ENCODE results near the gene INSR. TPM values are rescaled to one million over a fixed set of nuclear protein-coding genes. Genes with fewer than 3 reads are reported as not detected.

INSR gene
- total RNA-seq, 1 donor = 7.5 TPM

GRCh38 chr19:7203332-7203731, 90.9 kb downstream of the INSR start:
- Histone ChIP-seq H3K4me1 (ENCODE audit: insufficient read depth, low read length) (peaks cover 19% of the 10 kb centered on the region), H3K27me3 (ENCODE audit: insufficient read depth, low read length) (no peaks in the 10 kb centered on the region), H3K4me3 (ENCODE audit: low read length) (no peak overlapping the region), H3K9me3 (ENCODE audit: low read depth, low read length) (no peaks in the 10 kb centered on the region)

GRCh38 chr19:7202888-7203287, 91.3 kb downstream of the INSR start:
- H3K4me3 ChIP-seq (ENCODE audit: low read length) = no peak overlapping the region
- H3K4me1 ChIP-seq (ENCODE audit: insufficient read depth, low read length) = peaks cover 20% of the 10 kb centered on the region
- no peaks in the 10 kb centered on the region for H3K9me3 ChIP-seq (ENCODE audit: low read depth, low read length)
- no peaks in the 10 kb centered on the region for H3K27me3 ChIP-seq (ENCODE audit: insufficient read depth, low read length)

- H3K4me1 ChIP-seq (ENCODE audit: insufficient read depth, low read length) = peaks cover 25% of the 10 kb centered on the region
Observed at GRCh38 chr19:7200736-7201135, 93.5 kb downstream of the INSR start.

GRCh38 chr19:7199613-7200533, 94.3 kb downstream of the INSR start:
- Histone ChIP-seq H3K4me3 (ENCODE audit: low read length) (no peak overlapping the region), H3K27me3 (ENCODE audit: insufficient read depth, low read length) (no peaks in the 10 kb centered on the region), H3K4me1 (ENCODE audit: insufficient read depth, low read length) (peaks cover 25% of the 10 kb centered on the region), H3K9me3 (ENCODE audit: low read depth, low read length) (no peaks in the 10 kb centered on the region)

More at GRCh38 chr19:7200736-7201135, 93.5 kb downstream of the INSR start:
- Histone ChIP-seq H3K4me3 (ENCODE audit: low read length) (no peak overlapping the region), H3K27me3 (ENCODE audit: insufficient read depth, low read length) (no peaks in the 10 kb centered on the region), H3K9me3 (ENCODE audit: low read depth, low read length) (no peaks in the 10 kb centered on the region)

- H3K9me3 ChIP-seq (ENCODE audit: low read depth, low read length) = no peaks in the 10 kb centered on the region
- H3K4me1 ChIP-seq (ENCODE audit: insufficient read depth, low read length) = peaks cover 25% of the 10 kb centered on the region
- H3K27me3 ChIP-seq (ENCODE audit: insufficient read depth, low read length) = no peaks in the 10 kb centered on the region
- peak overlapping the region; percentile 54 for H3K4me3 ChIP-seq (ENCODE audit: low read length)
Observed at GRCh38 chr19:7197760-7198696, 96.2 kb downstream of the INSR start.

- Histone ChIP-seq H3K4me3 (ENCODE audit: low read length) (peak overlapping the region; percentile 54), H3K27me3 (ENCODE audit: insufficient read depth, low read length) (no peaks in the 10 kb centered on the region), H3K9me3 (ENCODE audit: low read depth, low read length) (no peaks in the 10 kb centered on the region)
Observed at GRCh38 chr19:7197119-7197759, 97.0 kb downstream of the INSR start.

GRCh38 chr19:7196763-7197118, 97.5 kb downstream of the INSR start:
- no peaks in the 10 kb centered on the region for H3K9me3 ChIP-seq (ENCODE audit: low read depth, low read length)
- no peaks in the 10 kb centered on the region for H3K27me3 ChIP-seq (ENCODE audit: insufficient read depth, low read length)
- no peak overlapping the region for H3K4me3 ChIP-seq (ENCODE audit: low read length)
- peaks cover 36% of the 10 kb centered on the region for H3K4me1 ChIP-seq (ENCODE audit: insufficient read depth, low read length)

More at GRCh38 chr19:7197119-7197759, 97.0 kb downstream of the INSR start:
- peaks cover 32% of the 10 kb centered on the region for H3K4me1 ChIP-seq (ENCODE audit: insufficient read depth, low read length)

GRCh38 chr19:7195046-7195445, 99.2 kb downstream of the INSR start:
- no peaks in the 10 kb centered on the region for H3K9me3 ChIP-seq (ENCODE audit: low read depth, low read length)
- no peak overlapping the region for H3K4me3 ChIP-seq (ENCODE audit: low read length)

GRCh38 chr19:7194566-7194965, 99.6 kb downstream of the INSR start:
- Histone ChIP-seq H3K9me3 (ENCODE audit: low read depth, low read length) (no peaks in the 10 kb centered on the region), H3K4me3 (ENCODE audit: low read length) (no peak overlapping the region), H3K4me1 (ENCODE audit: insufficient read depth, low read length) (peaks cover 30% of the 10 kb centered on the region), H3K27me3 (ENCODE audit: insufficient read depth, low read length) (no peaks in the 10 kb centered on the region)

More at GRCh38 chr19:7195046-7195445, 99.2 kb downstream of the INSR start:
- no peaks in the 10 kb centered on the region for H3K27me3 ChIP-seq (ENCODE audit: insufficient read depth, low read length)
- H3K4me1 ChIP-seq (ENCODE audit: insufficient read depth, low read length) = peaks cover 35% of the 10 kb centered on the region

GRCh38 chr19:7191946-7192691, 102.1 kb downstream of the INSR start:
- peaks cover 38% of the 10 kb centered on the region for H3K4me1 ChIP-seq (ENCODE audit: insufficient read depth, low read length)
- H3K9me3 ChIP-seq (ENCODE audit: low read depth, low read length) = no peaks in the 10 kb centered on the region
- H3K27me3 ChIP-seq (ENCODE audit: insufficient read depth, low read length) = no peaks in the 10 kb centered on the region
- no peak overlapping the region for H3K4me3 ChIP-seq (ENCODE audit: low read length)

GRCh38 chr19:7188698-7189629, 105.2 kb downstream of the INSR start:
- Histone ChIP-seq H3K4me1 (ENCODE audit: insufficient read depth, low read length) (peaks cover 51% of the 10 kb centered on the region), H3K4me3 (ENCODE audit: low read length) (no peak overlapping the region), H3K27me3 (ENCODE audit: insufficient read depth, low read length) (no peaks in the 10 kb centered on the region), H3K9me3 (ENCODE audit: low read depth, low read length) (no peaks in the 10 kb centered on the region)

- Histone ChIP-seq H3K4me3 (ENCODE audit: low read length) (no peak overlapping the region), H3K9me3 (ENCODE audit: low read depth, low read length) (no peaks in the 10 kb centered on the region), H3K27me3 (ENCODE audit: insufficient read depth, low read length) (no peaks in the 10 kb centered on the region), H3K4me1 (ENCODE audit: insufficient read depth, low read length) (peaks cover 62% of the 10 kb centered on the region)
Observed at GRCh38 chr19:7187605-7188339, 106.4 kb downstream of the INSR start.

- Histone ChIP-seq H3K27me3 (ENCODE audit: insufficient read depth, low read length) (no peaks in the 10 kb centered on the region), H3K4me3 (ENCODE audit: low read length) (no peak overlapping the region), H3K9me3 (ENCODE audit: low read depth, low read length) (no peaks in the 10 kb centered on the region), H3K4me1 (ENCODE audit: insufficient read depth, low read length) (peaks cover 55% of the 10 kb centered on the region)
Observed at GRCh38 chr19:7182489-7182888, 111.7 kb downstream of the INSR start.
